Measurements from ENCODE around the gene AUTS2.

The AUTS2 gene

DNA sequence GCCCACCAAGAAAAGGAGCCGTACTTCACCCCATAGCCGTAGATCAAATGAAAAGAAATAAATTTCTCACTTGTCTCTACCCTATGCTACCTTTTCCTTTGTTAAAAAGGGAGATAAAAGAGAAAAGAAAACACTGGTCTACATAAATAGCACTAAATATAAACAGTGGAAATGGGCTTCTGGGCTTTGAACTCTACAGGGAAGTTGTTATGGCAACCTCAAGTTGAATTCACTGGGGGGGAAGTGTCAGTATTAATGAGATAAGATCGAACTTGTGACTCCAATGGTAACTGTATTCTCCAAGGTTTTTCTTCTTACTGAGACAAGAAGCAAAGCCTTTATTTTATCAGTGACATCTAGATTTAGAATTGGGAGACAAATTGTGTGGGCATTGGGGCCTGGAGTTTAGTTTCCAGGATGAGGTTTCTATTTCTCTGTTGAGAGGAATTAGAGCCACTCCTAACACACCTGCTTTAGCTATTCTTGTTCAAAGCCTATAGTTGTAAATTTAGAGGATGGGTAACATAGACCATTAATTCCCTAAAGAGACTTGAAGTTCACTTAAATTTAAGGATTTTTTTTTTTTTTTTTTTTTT, 929.3 kb downstream of the AUTS2 start:
- Mint-ChIP-seq H3K4me1 (peaks cover 41% of the 10 kb centered on the region), H3K27me3 (ENCODE audit: low read depth) (no peaks in the 10 kb centered on the region), H3K4me3 (no peak overlapping the region), H3K36me3 (ENCODE audit: low read depth) (peaks cover 15% of the 10 kb centered on the region), H3K9me3 (peaks cover 3% of the 10 kb centered on the region), H3K27ac (peak overlapping the region in 1 of 3 experiments; percentile 16)
- TF ChIP-seq, protein P1, sequence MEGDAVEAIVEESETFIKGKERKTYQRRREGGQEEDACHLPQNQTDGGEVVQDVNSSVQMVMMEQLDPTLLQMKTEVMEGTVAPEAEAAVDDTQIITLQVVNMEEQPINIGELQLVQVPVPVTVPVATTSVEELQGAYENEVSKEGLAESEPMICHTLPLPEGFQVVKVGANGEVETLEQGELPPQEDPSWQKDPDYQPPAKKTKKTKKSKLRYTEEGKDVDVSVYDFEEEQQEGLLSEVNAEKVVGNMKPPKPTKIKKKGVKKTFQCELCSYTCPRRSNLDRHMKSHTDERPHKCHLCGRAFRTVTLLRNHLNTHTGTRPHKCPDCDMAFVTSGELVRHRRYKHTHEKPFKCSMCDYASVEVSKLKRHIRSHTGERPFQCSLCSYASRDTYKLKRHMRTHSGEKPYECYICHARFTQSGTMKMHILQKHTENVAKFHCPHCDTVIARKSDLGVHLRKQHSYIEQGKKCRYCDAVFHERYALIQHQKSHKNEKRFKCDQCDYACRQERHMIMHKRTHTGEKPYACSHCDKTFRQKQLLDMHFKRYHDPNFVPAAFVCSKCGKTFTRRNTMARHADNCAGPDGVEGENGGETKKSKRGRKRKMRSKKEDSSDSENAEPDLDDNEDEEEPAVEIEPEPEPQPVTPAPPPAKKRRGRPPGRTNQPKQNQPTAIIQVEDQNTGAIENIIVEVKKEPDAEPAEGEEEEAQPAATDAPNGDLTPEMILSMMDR (IDR thresholded peaks at IDR 0.05; ENCODE audit: unreplicated experiment in 3 of 3) = no peak

DNA sequence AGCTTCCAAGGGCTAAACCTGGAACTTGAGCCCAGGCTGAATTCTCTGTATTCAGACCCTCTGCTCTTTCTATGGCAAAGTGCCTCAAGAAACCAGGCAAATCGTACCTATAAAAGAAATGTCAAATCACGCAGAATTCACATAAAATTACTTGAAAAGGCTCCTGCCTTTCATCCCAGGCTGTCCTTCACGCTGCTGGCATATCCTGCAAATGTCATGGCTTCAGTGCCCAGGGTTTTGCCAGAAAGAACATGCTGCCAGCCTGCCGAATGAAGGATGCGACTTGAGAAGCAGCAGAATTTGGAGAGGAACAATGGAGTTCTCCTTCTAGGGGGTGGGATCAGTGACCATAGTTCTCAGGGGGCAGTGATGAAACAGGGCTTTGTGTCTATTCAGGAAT, 931.2 kb downstream of the AUTS2 start:
- H3K9me3 Mint-ChIP-seq = peaks cover 3% of the 10 kb centered on the region
- H3K27ac Mint-ChIP-seq = no peak overlapping the region
- peaks cover 47% of the 10 kb centered on the region for H3K4me1 Mint-ChIP-seq
- H3K4me3 Mint-ChIP-seq = no peak overlapping the region
- H3K27me3 Mint-ChIP-seq (ENCODE audit: low read depth) = no peaks in the 10 kb centered on the region
- peaks cover 15% of the 10 kb centered on the region for H3K36me3 Mint-ChIP-seq (ENCODE audit: low read depth)
- TF ChIP-seq, protein P1 (IDR thresholded peaks at IDR 0.05; ENCODE audit: unreplicated experiment in 3 of 3) = no peak

DNA sequence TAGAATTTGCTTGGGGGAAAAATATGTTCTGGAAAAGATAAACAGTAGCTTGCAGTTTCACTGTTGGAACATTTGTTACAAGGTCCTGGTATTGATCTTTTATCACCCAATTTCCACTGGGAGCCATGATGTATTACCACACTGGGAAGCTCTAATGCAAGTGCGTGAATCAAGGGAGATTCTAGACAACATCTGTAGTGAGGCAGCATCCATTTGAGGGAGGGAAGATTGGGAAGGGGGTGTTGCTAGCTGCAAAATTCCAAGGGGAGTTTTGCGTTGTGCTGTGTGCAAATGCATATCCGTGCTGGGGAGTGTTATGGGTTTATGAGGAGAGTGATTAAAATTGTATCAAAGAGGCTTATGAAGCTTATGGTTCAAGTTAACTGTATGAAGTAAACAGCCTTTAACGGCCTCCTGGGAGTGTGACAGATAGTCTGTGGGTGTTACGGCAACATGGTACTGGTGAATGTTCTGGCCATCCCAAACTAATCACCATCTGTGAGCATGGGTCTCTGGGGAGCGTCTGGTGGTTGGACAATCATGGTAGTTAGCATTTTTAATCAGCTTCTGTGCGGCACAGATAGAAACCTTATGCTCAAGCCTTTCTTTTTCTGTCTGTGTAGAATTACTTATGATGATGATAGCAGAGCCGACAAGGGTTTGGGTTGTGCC, 931.8 kb downstream of the AUTS2 start:
- H3K4me3 Mint-ChIP-seq = no peak overlapping the region
- peaks cover 47% of the 10 kb centered on the region for H3K4me1 Mint-ChIP-seq
- H3K9me3 Mint-ChIP-seq = peaks cover 3% of the 10 kb centered on the region
- H3K36me3 Mint-ChIP-seq (ENCODE audit: low read depth) = peaks cover 15% of the 10 kb centered on the region
- peak overlapping the region in 1 of 3 experiments; percentile 10 for H3K27ac Mint-ChIP-seq
- H3K27me3 Mint-ChIP-seq (ENCODE audit: low read depth) = no peaks in the 10 kb centered on the region
- TF ChIP-seq, protein P1 (IDR thresholded peaks at IDR 0.05; ENCODE audit: unreplicated experiment in 3 of 3) = no peak

DNA sequence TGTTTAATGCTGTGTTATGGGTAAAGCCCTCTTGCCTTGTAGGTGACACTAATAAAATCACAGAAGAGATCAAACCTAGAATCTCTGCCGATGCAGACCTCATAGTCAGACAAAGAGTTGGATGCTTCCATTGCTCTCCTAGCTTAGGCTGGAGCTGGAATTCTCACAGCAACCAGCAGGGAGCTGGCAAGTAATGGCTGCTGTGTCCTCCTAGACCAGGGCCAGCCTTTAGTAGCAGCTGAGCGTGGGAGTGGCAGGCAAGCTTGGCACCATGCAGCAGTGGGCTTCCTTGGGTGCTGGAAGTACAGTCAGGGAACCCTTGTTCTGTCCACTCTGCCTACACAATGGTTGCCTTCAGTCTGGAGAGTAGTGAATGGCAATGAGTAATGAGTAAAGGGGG, 935.3 kb downstream of the AUTS2 start:
- H3K27me3 Mint-ChIP-seq (ENCODE audit: low read depth) = peaks cover 4% of the 10 kb centered on the region
- peak overlapping the region; percentile 11 to 57 (median 51) for H3K27ac Mint-ChIP-seq
- peaks cover 3% of the 10 kb centered on the region for H3K9me3 Mint-ChIP-seq
- H3K4me1 Mint-ChIP-seq = peaks cover 38% of the 10 kb centered on the region
- H3K4me3 Mint-ChIP-seq = no peak overlapping the region
- TF ChIP-seq, protein P1 (IDR thresholded peaks at IDR 0.05; ENCODE audit: unreplicated experiment in 3 of 3) = no peak
- peaks cover 3% of the 10 kb centered on the region for H3K36me3 Mint-ChIP-seq (ENCODE audit: low read depth)

DNA sequence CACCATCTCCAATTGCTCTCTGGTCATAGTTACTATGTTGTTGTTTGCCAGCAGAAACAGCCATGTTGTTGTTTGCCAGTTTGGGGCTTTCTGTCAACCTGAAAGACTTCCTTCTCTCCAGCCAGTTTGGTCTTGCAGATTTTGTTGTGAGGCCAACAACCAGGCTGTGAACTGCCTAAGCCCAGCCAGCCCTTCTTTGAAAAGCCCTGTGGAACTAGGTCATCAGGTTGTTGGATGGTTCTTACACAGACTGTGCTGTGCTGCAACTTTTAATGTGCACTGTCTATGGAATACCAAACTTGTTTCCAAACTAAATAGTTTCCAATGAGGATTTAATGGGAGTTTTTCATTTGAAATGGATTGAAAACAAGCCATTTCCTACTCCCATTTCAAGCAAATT, 940.9 kb downstream of the AUTS2 start:
- no peaks in the 10 kb centered on the region for H3K36me3 Mint-ChIP-seq (ENCODE audit: low read depth)
- H3K9me3 Mint-ChIP-seq = no peaks in the 10 kb centered on the region
- TF ChIP-seq, protein P1 (IDR thresholded peaks at IDR 0.05; ENCODE audit: unreplicated experiment in 3 of 3) = no peak
- H3K27me3 Mint-ChIP-seq (ENCODE audit: low read depth) = peaks cover 4% of the 10 kb centered on the region
- H3K4me3 Mint-ChIP-seq = no peak overlapping the region
- no peak overlapping the region for H3K27ac Mint-ChIP-seq
- peaks cover 32% of the 10 kb centered on the region for H3K4me1 Mint-ChIP-seq

DNA sequence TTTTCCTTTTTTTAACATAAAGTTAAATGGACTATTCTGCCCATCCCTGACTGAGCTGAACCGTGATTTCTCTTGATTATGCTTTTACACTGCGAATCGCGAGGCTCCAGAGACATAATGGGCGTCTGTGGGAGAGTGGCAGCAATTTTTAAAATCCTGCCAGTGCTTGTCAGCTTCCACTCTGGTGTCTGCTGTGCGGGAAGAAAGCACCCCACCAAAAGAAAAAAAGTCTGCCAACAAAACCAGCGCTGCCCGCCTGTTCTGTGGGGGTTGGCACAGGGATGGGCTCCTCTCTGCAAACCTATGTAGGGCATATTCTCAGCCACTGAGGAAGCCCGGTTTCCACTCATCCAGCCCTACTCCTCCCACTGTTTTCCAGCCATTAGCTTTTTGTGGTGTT, 941.3 kb downstream of the AUTS2 start:
- no peak overlapping the region for H3K27ac Mint-ChIP-seq
- peaks cover 34% of the 10 kb centered on the region for H3K4me1 Mint-ChIP-seq
- no peaks in the 10 kb centered on the region for H3K36me3 Mint-ChIP-seq (ENCODE audit: low read depth)
- peaks cover 4% of the 10 kb centered on the region for H3K27me3 Mint-ChIP-seq (ENCODE audit: low read depth)
- no peak overlapping the region for H3K4me3 Mint-ChIP-seq
- H3K9me3 Mint-ChIP-seq = no peaks in the 10 kb centered on the region
- TF ChIP-seq, protein P1 (IDR thresholded peaks at IDR 0.05; ENCODE audit: unreplicated experiment in 3 of 3) = no peak
